Measurements from ENCODE around the gene PTPRS. TPM values are rescaled to one million over a fixed set of nuclear protein-coding genes. Genes with fewer than 3 reads are reported as not detected.
"Not testable (repeated sequence)": the region's sequence is repeated elsewhere in the genome, so short reads cannot be mapped to it uniquely, and the experiment has no call there.

Gene PTPRS
- total RNA-seq, 4 donors from 2014 or later = 182 to 387 (median 289) TPM

GRCh38 chr19:5367530-5368133 lies 27.0 kb upstream of the PTPRS start:
- Histone ChIP-seq H3K27me3 (no peaks in the 10 kb centered on the region), H3K27ac (no peak overlapping the region), H3K36me3 (no peaks in the 10 kb centered on the region), H3K4me1 (no peaks in the 10 kb centered on the region), H3K9me3 (no peaks in the 10 kb centered on the region), H3K4me3 (replicated peaks in 1 of 3) (no peak overlapping the region)
- TF ChIP-seq CTCF (IDR thresholded peaks at IDR 0.05) (no peak), POLR2A (IDR thresholded peaks at IDR 0.05) (no peak)
- DNase-seq = no peak
- intact Hi-C loops (cut with DNase I) = no loop called here
- WGBS, 2 donors = 84 to 85% methylated on average over 5 of the region's 5 CpGs

GRCh38 chr19:5365905-5366304 lies 25.3 kb upstream of the PTPRS start:
- H3K4me3 ChIP-seq (replicated peaks in 1 of 3) = no peak overlapping the region
- no peaks in the 10 kb centered on the region for H3K9me3 ChIP-seq
- WGBS, 2 donors = 86 to 87% methylated on average over 6 of the region's 6 CpGs
- TF ChIP-seq CTCF (IDR thresholded peaks at IDR 0.05) (no peak), POLR2A (IDR thresholded peaks at IDR 0.05) (no peak)
- no peaks in the 10 kb centered on the region for H3K36me3 ChIP-seq
- no peaks in the 10 kb centered on the region for H3K4me1 ChIP-seq
- H3K27me3 ChIP-seq = no peaks in the 10 kb centered on the region
- intact Hi-C loops (cut with DNase I) = no loop called here
- no peak for DNase-seq
- no peak overlapping the region for H3K27ac ChIP-seq

GRCh38 chr19:5364674-5365073 lies 24.1 kb upstream of the PTPRS start:
- no peaks in the 10 kb centered on the region for H3K36me3 ChIP-seq
- whole genome bisulfite sequencing, 2 donors = 28 to 30% methylated on average over 5 to 7 of the region's 7 CpGs
- no peaks in the 10 kb centered on the region for H3K4me1 ChIP-seq
- intact Hi-C loops (cut with DNase I) = no loop called here
- no peak overlapping the region for H3K4me3 ChIP-seq (replicated peaks in 1 of 3)
- no peaks in the 10 kb centered on the region for H3K9me3 ChIP-seq
- no peak overlapping the region for H3K27ac ChIP-seq
- TF ChIP-seq CTCF (IDR thresholded peaks at IDR 0.05) = no peak
- TF ChIP-seq POLR2A (IDR thresholded peaks at IDR 0.05) = no peak
- DNase-seq = no peak
- no peaks in the 10 kb centered on the region for H3K27me3 ChIP-seq

GRCh38 chr19:5361839-5362238 lies 21.2 kb upstream of the PTPRS start:
- H3K4me1 ChIP-seq; H3K9me3 ChIP-seq; H3K36me3 ChIP-seq; intact Hi-C loops (cut with DNase I); DNase-seq; H3K27ac ChIP-seq; H3K27me3 ChIP-seq; H3K4me3 ChIP-seq (replicated peaks in 1 of 3): not testable (repeated sequence)
- 80 to 91% methylated on average over 9 of the region's 9 CpGs for WGBS, 2 donors

GRCh38 chr19:5361407-5361806 lies 20.8 kb upstream of the PTPRS start:
- DNase-seq = no peak
- Histone ChIP-seq H3K4me3 (replicated peaks in 1 of 3) (no peak overlapping the region), H3K27me3 (no peaks in the 10 kb centered on the region), H3K4me1 (no peaks in the 10 kb centered on the region), H3K9me3 (no peaks in the 10 kb centered on the region), H3K27ac (no peak overlapping the region), H3K36me3 (no peaks in the 10 kb centered on the region)
- intact Hi-C loops (cut with DNase I) = no loop called here
- TF ChIP-seq CTCF (IDR thresholded peaks at IDR 0.05) (no peak), POLR2A (IDR thresholded peaks at IDR 0.05) (no peak)
- WGBS, 2 donors = 89% methylated on average over 4 of the region's 4 CpGs

Data from thyroid gland (tissue), 4 donors.